ENCODE measurements around the gene PNCK.

PNCK gene

DNA sequence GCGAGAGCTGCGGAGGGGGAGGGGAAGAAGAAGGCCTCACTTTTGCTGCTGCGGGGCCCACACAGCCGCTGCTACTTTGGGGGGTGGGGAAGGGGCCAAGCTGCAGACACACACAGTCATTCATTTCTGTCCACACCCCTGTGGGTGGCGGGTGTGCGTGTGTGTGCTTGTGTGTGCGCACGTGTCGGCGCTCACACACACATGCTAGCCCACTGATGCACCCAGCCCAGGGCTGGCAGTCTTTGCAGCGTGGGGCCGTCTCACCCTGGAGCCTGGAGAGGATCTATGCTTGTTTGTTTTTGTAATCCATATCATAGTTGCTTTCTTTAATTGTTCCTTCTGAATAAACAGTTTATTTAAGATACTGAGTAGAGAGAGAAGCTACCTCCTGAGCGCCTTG is 22.7 kb downstream of the PNCK start:
- Histone ChIP-seq H3K27me3 (ENCODE audit: insufficient read depth, low read depth, severe bottlenecking) (peaks cover 7% of the 10 kb centered on the region), H3K9me3 (ENCODE audit: severe bottlenecking) (peaks cover 12% of the 10 kb centered on the region), H3K36me3 (no peaks in the 10 kb centered on the region), H3K27ac (no peak overlapping the region), H3K4me3 (ENCODE audit: low read depth, low read length) (no peak overlapping the region)
- TF ChIP-seq, protein P1, sequence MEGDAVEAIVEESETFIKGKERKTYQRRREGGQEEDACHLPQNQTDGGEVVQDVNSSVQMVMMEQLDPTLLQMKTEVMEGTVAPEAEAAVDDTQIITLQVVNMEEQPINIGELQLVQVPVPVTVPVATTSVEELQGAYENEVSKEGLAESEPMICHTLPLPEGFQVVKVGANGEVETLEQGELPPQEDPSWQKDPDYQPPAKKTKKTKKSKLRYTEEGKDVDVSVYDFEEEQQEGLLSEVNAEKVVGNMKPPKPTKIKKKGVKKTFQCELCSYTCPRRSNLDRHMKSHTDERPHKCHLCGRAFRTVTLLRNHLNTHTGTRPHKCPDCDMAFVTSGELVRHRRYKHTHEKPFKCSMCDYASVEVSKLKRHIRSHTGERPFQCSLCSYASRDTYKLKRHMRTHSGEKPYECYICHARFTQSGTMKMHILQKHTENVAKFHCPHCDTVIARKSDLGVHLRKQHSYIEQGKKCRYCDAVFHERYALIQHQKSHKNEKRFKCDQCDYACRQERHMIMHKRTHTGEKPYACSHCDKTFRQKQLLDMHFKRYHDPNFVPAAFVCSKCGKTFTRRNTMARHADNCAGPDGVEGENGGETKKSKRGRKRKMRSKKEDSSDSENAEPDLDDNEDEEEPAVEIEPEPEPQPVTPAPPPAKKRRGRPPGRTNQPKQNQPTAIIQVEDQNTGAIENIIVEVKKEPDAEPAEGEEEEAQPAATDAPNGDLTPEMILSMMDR (IDR thresholded peaks at IDR 0.05; ENCODE audit: low read depth, low read length): no peak
- DNase-seq: no peak

DNA sequence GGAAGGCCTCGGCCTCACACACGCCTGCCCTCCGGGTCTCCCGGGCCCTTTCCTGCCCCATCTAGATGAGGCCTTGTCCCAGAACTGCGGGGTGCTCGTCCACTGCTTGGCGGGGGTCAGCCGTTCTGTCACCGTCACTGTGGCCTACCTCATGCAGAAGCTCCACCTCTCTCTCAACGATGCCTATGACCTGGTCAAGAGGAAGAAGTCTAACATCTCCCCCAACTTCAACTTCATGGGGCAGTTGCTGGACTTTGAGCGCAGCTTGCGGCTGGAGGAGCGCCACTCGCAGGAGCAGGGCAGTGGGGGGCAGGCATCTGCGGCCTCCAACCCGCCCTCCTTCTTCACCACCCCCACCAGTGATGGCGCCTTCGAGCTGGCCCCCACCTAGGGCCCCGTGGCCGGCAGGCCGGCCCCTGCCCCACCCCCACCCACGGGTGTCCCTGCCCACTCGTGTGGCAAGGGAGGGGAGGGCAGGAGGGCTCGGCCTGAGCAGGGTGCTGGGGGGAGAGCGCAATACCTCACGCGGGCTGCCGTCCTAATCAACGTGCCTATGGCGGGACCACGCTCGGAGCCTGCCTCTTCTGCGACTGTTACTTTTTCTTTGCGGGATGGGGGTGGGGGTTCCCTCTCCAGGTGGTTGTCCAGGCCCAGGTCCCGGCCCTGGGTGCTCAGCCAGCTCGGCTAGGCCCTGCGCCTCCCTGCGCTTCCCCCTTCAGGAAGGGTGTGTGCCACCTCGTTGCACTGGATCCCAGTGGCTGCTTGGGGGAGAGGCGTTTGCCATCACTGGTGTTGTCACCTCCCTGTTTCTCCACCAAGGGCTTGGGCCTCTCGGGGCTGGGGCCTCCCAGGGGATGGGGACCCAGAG is 23.5 kb downstream of the PNCK start:
- Histone ChIP-seq H3K36me3 (no peaks in the 10 kb centered on the region), H3K9me3 (ENCODE audit: severe bottlenecking) (peaks cover 12% of the 10 kb centered on the region), H3K4me3 (ENCODE audit: low read depth, low read length) (no peak overlapping the region), H3K27me3 (ENCODE audit: insufficient read depth, low read depth, severe bottlenecking) (peaks cover 10% of the 10 kb centered on the region), H3K27ac (peak overlapping the region; percentile 60)
- peak; percentile 15 for DNase-seq
- TF ChIP-seq, protein P1 (IDR thresholded peaks at IDR 0.05; ENCODE audit: low read depth, low read length): 0 out of 2 replicates have a peak, but pooled peaks have one; percentile 1

DNA sequence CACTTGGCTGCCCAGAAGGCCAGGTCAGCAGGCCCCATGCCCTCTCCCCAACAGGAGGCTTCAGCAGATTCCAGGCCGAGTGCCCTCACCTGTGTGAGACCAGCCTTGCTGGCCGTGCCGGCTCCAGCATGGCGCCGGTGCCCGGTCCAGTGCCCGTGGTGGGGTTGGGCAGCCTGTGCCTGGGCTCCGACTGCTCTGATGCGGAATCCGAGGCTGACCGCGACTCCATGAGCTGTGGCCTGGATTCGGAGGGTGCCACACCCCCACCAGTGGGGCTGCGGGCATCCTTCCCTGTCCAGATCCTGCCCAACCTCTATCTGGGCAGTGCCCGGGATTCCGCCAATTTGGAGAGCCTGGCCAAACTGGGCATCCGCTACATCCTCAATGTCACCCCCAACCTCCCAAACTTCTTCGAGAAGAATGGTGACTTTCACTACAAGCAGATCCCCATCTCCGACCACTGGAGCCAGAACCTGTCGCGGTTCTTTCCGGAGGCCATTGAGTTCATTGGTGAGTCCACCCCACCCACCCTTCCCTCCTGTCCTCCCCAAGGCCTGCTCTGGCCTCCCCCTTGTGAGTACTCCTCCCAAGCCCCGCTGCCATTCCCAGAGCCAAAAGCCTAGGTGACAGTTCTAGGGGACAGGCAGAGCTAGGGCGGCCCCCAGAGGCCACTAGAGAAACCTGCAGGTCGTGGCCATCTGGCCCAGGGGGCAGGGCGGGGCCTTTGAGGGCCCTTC is 24.3 kb downstream of the PNCK start:
- TF ChIP-seq, protein P1 (IDR thresholded peaks at IDR 0.05; ENCODE audit: low read depth, low read length): peak; percentile 89
- peaks cover 7% of the 10 kb centered on the region for H3K27me3 ChIP-seq (ENCODE audit: insufficient read depth, low read depth, severe bottlenecking)
- no peak overlapping the region for H3K4me3 ChIP-seq (ENCODE audit: low read depth, low read length)
- H3K36me3 ChIP-seq: no peaks in the 10 kb centered on the region
- DNase-seq: peak; percentile 90
- peak overlapping the region; percentile 60 for H3K27ac ChIP-seq
- H3K9me3 ChIP-seq (ENCODE audit: severe bottlenecking): peaks cover 12% of the 10 kb centered on the region

DNA sequence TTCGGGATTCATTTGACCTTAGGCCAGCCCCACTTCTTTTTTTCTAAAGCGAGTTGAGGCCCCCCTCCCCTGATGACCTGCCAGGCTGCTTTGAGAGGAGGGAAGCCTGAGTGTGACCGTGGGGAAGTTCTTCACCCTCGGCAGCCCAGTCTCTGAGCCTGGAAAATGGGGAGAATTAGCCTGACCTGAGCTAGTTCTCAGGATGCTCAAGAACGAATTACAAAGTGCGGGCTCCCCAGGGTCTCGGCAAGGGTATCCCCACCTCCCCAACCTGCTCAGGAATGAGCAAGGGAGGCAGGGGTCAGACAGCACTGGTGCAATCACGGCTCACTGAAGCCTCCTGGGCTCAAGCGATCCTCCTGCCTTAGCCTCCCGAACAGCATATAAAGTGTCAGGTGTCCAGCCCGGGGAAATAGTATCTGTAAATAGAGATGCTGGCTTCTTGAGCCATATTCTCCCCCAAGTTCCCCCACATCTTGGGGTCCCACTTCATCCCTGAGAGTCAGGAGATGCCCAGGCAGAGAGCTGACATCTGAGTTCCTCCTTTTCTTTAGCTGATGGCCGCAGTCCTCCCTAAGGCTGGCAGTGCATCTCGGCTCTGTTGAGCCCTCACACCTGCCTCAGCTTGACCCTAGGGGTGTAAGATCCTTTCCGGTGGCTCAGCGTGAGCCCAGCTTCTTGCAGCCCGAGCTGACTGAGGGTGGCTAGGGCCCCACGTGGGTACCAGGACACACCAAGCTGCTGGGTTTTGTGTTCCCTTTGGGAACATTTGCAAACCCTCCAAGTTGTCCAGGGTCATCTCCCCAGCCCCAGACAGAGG is 25.0 kb downstream of the PNCK start:
- H3K4me3 ChIP-seq (ENCODE audit: low read depth, low read length): no peak overlapping the region
- TF ChIP-seq, protein P1 (IDR thresholded peaks at IDR 0.05; ENCODE audit: low read depth, low read length): no peak
- no peaks in the 10 kb centered on the region for H3K36me3 ChIP-seq
- peaks cover 8% of the 10 kb centered on the region for H3K9me3 ChIP-seq (ENCODE audit: severe bottlenecking)
- H3K27me3 ChIP-seq (ENCODE audit: insufficient read depth, low read depth, severe bottlenecking): peaks cover 11% of the 10 kb centered on the region
- DNase-seq: no peak
- no peak overlapping the region for H3K27ac ChIP-seq

DNA sequence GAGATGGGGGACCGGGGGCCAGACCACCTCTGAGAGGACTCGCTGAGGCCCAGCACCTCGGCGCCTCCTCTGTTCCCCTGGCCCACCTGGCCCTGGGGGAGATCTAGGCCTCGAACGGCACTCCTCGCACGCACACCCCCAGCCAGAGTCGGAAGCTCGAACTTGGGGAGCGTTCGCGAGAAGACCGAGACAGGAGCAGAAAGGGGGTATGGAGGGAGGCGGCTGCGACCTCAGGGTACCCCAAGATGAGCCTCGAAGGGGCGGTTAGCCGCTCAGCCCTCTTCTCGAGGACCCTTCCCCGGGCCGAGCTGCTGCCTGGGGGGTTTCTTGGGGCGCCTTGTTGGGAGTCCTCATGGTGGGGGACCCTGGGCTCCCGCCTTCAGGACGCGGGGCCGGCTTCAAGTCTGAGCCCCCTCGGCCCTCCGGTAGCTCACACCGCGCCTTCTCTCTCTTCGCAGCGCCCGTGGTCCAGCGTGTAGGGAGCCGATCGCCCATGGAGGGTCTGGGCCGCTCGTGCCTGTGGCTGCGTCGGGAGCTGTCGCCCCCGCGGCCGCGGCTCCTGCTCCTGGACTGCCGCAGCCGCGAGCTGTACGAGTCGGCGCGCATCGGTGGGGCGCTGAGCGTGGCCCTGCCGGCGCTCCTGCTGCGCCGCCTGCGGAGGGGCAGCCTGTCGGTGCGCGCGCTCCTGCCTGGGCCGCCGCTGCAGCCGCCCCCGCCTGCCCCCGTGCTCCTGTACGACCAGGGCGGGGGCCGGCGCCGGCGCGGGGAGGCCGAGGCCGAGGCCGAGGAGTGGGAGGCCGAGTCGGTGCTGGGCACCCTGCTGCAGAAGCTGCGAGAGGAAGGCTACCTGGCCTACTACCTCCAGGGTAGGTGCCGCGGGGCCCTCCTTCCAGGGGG is 25.9 kb downstream of the PNCK start:
- Histone ChIP-seq H3K27me3 (ENCODE audit: insufficient read depth, low read depth, severe bottlenecking) (peaks cover 15% of the 10 kb centered on the region), H3K9me3 (ENCODE audit: severe bottlenecking) (no peaks in the 10 kb centered on the region), H3K27ac (no peak overlapping the region), H3K4me3 (ENCODE audit: low read depth, low read length) (no peak overlapping the region), H3K36me3 (no peaks in the 10 kb centered on the region)
- TF ChIP-seq, protein P1 (IDR thresholded peaks at IDR 0.05; ENCODE audit: low read depth, low read length): no peak
- no peak for DNase-seq
